H9 (cell line): ENCODE data around the gene PLXNB2. TPM values are rescaled to one million over a fixed set of nuclear protein-coding genes. Genes with fewer than 3 reads are reported as not detected.
A peak's percentile ranks its signal among the peaks of the same experiment; 100 is the strongest.

Experiments used
- DNase-seq: peaks from one replicate; pipeline ENCODE4 v3.0.0-alpha.2; 2017
- H2AFZ ChIP-seq: one replicate; pipeline ENCODE4 v1.6.1; 2013; ENCODE audit warnings: mild to moderate bottlenecking, low read length, control low read depth, moderate library complexity
- H2AK5ac ChIP-seq: 2 replicates; pipeline ENCODE4 v1.6.1; 2013; ENCODE audit warnings: low read length, control low read depth, mixed read lengths; ENCODE audit not compliant: insufficient read length
- H2BK120ac ChIP-seq: one replicate; pipeline ENCODE4 v1.6.1; 2013; ENCODE audit warnings: low read depth, mild to moderate bottlenecking, low read length, control low read depth, inconsistent platforms; ENCODE audit not compliant: poor library complexity, severe bottlenecking
- H2BK12ac ChIP-seq: 2 replicates; pipeline ENCODE4 v1.6.1; 2013; ENCODE audit warnings: low read length, control low read depth, mixed read lengths, low read depth; ENCODE audit not compliant: insufficient read length
- H2BK15ac ChIP-seq: 2 replicates; pipeline ENCODE4 v1.6.1; 2013; ENCODE audit warnings: low read depth, low read length, control low read depth
- H2BK20ac ChIP-seq: one replicate; pipeline ENCODE4 v1.6.1; 2013; ENCODE audit warnings: low read depth, mild to moderate bottlenecking, low read length, control low read depth, inconsistent platforms; ENCODE audit not compliant: poor library complexity, severe bottlenecking
- H2BK5ac ChIP-seq: 2 replicates; pipeline ENCODE4 v1.6.1; 2013; ENCODE audit warnings: low read length, control low read depth, mixed read lengths; ENCODE audit not compliant: insufficient read length
- H3K14ac ChIP-seq: 2 replicates; pipeline ENCODE4 v1.6.1; 2013; ENCODE audit warnings: low read length, control low read depth; ENCODE audit not compliant: insufficient read depth
- H3K18ac ChIP-seq: 2 replicates; pipeline ENCODE4 v1.6.1; 2013; ENCODE audit warnings: low read depth, mild to moderate bottlenecking, mixed read lengths, low read length, control low read depth; ENCODE audit not compliant: insufficient read length
- H3K23ac ChIP-seq: 2 replicates; pipeline ENCODE4 v1.6.1; 2013; ENCODE audit warnings: low read length, control low read depth, mixed read lengths, low read depth; ENCODE audit not compliant: insufficient read length
- H3K23me2 ChIP-seq: 2 replicates; pipeline ENCODE4 v1.6.1; 2013; ENCODE audit warnings: low read depth, mild to moderate bottlenecking, mixed read lengths, low read length, control low read depth; ENCODE audit not compliant: insufficient read length, poor library complexity, severe bottlenecking
- H3K27ac ChIP-seq: 2 replicates; pipeline ENCODE4 v1.5.1; 2013; ENCODE audit warnings: low read length, control low read depth, mixed read lengths, low read depth; ENCODE audit not compliant: insufficient read length
- H3K27me3 ChIP-seq: 2 replicates; pipeline ENCODE4 v1.6.1; 2013; ENCODE audit warnings: low read length, control low read depth, inconsistent platforms; ENCODE audit not compliant: insufficient read depth
- H3K4ac ChIP-seq: 2 replicates; pipeline ENCODE4 v1.6.1; 2013; ENCODE audit warnings: low read depth, mild to moderate bottlenecking, control low read depth, inconsistent platforms, low read length, moderate library complexity
- H3K4me1 ChIP-seq: 2 replicates; pipeline ENCODE4 v1.6.1; 2013; ENCODE audit warnings: low read length, control low read depth, inconsistent platforms; ENCODE audit not compliant: insufficient read depth
- H3K4me2 ChIP-seq: 2 replicates; pipeline ENCODE4 v1.6.1; 2013; ENCODE audit warnings: low read length, control low read depth, mixed read lengths; ENCODE audit not compliant: insufficient read length, insufficient read depth
- H3K56ac ChIP-seq: 2 replicates; pipeline ENCODE4 v1.6.1; 2013; ENCODE audit warnings: low read depth, mild to moderate bottlenecking, mixed read lengths, low read length, control low read depth; ENCODE audit not compliant: insufficient read length
- H3K79me1 ChIP-seq: 2 replicates; pipeline ENCODE4 v1.6.1; 2013; ENCODE audit warnings: low read depth, mild to moderate bottlenecking, moderate library complexity, low read length, control low read depth, inconsistent platforms; ENCODE audit not compliant: insufficient read depth, poor library complexity, severe bottlenecking
- H3K79me2 ChIP-seq: 2 replicates; pipeline ENCODE4 v1.6.1; 2013; ENCODE audit warnings: low read length, control low read depth, inconsistent platforms; ENCODE audit not compliant: insufficient read depth
- H3K9ac ChIP-seq: 2 replicates; pipeline ENCODE4 v1.6.1; 2013; ENCODE audit warnings: low read length, control low read depth, mixed read lengths; ENCODE audit not compliant: insufficient read length; ENCODE audit errors: extremely low read depth
- H3K9me3 ChIP-seq: one replicate; pipeline ENCODE4 v1.6.1; 2013; ENCODE audit warnings: low read depth, low read length, inconsistent platforms; ENCODE audit not compliant: control insufficient read depth
- H3T11ph ChIP-seq: one replicate; pipeline ENCODE4 v1.6.1; 2013; ENCODE audit warnings: mild to moderate bottlenecking, low read length, control low read depth, inconsistent platforms
- H4K20me1 ChIP-seq: one replicate; pipeline ENCODE4 v1.6.1; 2013; ENCODE audit not compliant: control insufficient read depth, insufficient read length, insufficient read depth
- H4K5ac ChIP-seq: 2 replicates; pipeline ENCODE4 v1.6.1; 2013; ENCODE audit warnings: low read depth, mild to moderate bottlenecking, mixed read lengths, low read length, control low read depth; ENCODE audit not compliant: insufficient read length
- H4K8ac ChIP-seq: replicated peaks from 2 replicates; pipeline ENCODE4 v1.6.1; 2013; ENCODE audit warnings: low read length, control low read depth, mixed read lengths, low read depth; ENCODE audit not compliant: insufficient read length
- H4K91ac ChIP-seq: 2 replicates; pipeline ENCODE4 v1.6.1; 2013; ENCODE audit warnings: low read depth, mild to moderate bottlenecking, moderate library complexity, mixed read lengths, low read length, control low read depth; ENCODE audit not compliant: insufficient read length
- H3K27ac Mint-ChIP-seq, 3 experiments: 2 replicates in 2 of 3; 3 replicates in 1 of 3; pipeline ENCODE4 v1.8.0; 2020 to 2021; ENCODE audit warnings: mixed read lengths in 3 of 3, mild to moderate bottlenecking in 1 of 3, moderate library complexity in 1 of 3
- H3K27me3 Mint-ChIP-seq: 2 replicates; pipeline ENCODE4 v1.8.0; 2021; ENCODE audit warnings: low read depth, mild to moderate bottlenecking, moderate library complexity, mixed read lengths
- H3K36me3 Mint-ChIP-seq, 3 experiments: 2 replicates in 2 of 3; 3 replicates in 1 of 3; pipeline ENCODE4 v1.8.0; 2020 to 2021; ENCODE audit warnings: low read depth in 3 of 3, mixed read lengths in 3 of 3; ENCODE audit not compliant: insufficient read depth in 1 of 3
- H3K4me1 Mint-ChIP-seq, 2 experiments: 2 replicates each; pipeline ENCODE4 v1.8.0; 2020; ENCODE audit warnings: mixed read lengths in 2 of 2
- H3K4me3 Mint-ChIP-seq, 2 experiments: 2 replicates in 1 of 2; 3 replicates in 1 of 2; pipeline ENCODE4 v1.8.0; 2020 to 2021; ENCODE audit warnings: mild to moderate bottlenecking in 2 of 2, mixed read lengths in 2 of 2, moderate library complexity in 1 of 2
- H3K9me3 Mint-ChIP-seq, 2 experiments: 2 replicates in 1 of 2; 3 replicates in 1 of 2; pipeline ENCODE4 v1.8.0; 2020; ENCODE audit warnings: mild to moderate bottlenecking in 2 of 2, mixed read lengths in 2 of 2, moderate library complexity in 1 of 2
- CTCF ChIP-seq: fragments of 200-600 bp; sonication (generic); conservative IDR thresholded peaks from 3 replicates; pipeline ENCODE4 v1.8.0; 2021; ENCODE audit warnings: antibody characterized with exemption, mild to moderate bottlenecking
- WGBS: extraction: QIAGEN DNeasy Blood & Tissue Kit; methylation state at CpG from one replicate; pipeline ENCODE4 v1.1.7; 2013; ENCODE audit warnings: missing lambda C conversion rate, low lambda C conversion rate, mixed read lengths; ENCODE audit not compliant: insufficient read length; ENCODE audit errors: extremely low coverage; 5-methylcytosine and 5-hydroxymethylcytosine counted together
- total RNA-seq: library from RNA; stranded (reverse); gene quantifications from 2 replicates; pipeline ENCODE4 v1.2.1, GENCODE V29; 2021

PLXNB2 gene
- total RNA-seq, 1 experiment from 2014 or later: 87.6 TPM

- peaks cover 21% of the 10 kb centered on the region for H3K23me2 ChIP-seq
- no CpG with 5 or more reads among the region's 11 CpGs for WGBS
- no peak overlapping the region for H3K23ac ChIP-seq
- no peak overlapping the region for H2BK15ac ChIP-seq
- H2AK5ac ChIP-seq: no peak overlapping the region
- H3K27me3 ChIP-seq: no peaks in the 10 kb centered on the region
- peaks cover 0 to 14% (median 7%) of the 10 kb centered on the region in 3 experiments; a peak in 3 of 7 replicates for H3K36me3 Mint-ChIP-seq
- no peaks in the 10 kb centered on the region for H3K27me3 Mint-ChIP-seq
- no peaks in the 10 kb centered on the region for H3K4me1 ChIP-seq
- peak overlapping the region; percentile 73 to 85 for H3K4me3 Mint-ChIP-seq
- no peak overlapping the region for H3K27ac ChIP-seq
- no peak overlapping the region for H3K4ac ChIP-seq
- no peak overlapping the region for H3K18ac ChIP-seq
- no peak overlapping the region for H4K91ac ChIP-seq
- no peaks in the 10 kb centered on the region; a peak in 1 of 5 replicates for H3K9me3 Mint-ChIP-seq
- no peak for TF ChIP-seq CTCF
- H4K8ac ChIP-seq: no peak overlapping the region
- no peak overlapping the region for H3T11ph ChIP-seq
- H3K9ac ChIP-seq: no peak overlapping the region
- no peaks in the 10 kb centered on the region for H4K20me1 ChIP-seq
- H3K79me2 ChIP-seq: no peaks in the 10 kb centered on the region
- H3K79me1 ChIP-seq: no peaks in the 10 kb centered on the region
- DNase-seq: no peak
- H2BK120ac ChIP-seq: no peak overlapping the region
- no peak overlapping the region for H2BK12ac ChIP-seq
- H2BK5ac ChIP-seq: no peak overlapping the region
- peaks cover 6 to 17% of the 10 kb centered on the region in 2 experiments for H3K4me1 Mint-ChIP-seq
- H3K4me2 ChIP-seq: peak overlapping the region; percentile 69
- no peak overlapping the region for H3K56ac ChIP-seq
- H3K14ac ChIP-seq: no peak overlapping the region
- no peaks in the 10 kb centered on the region for H3K9me3 ChIP-seq
- H3K27ac Mint-ChIP-seq: 0 out of 7 replicates have a peak overlapping the region, but pooled peaks of 1 of the 3 experiments have one; percentile 25
- no peak overlapping the region for H2AFZ ChIP-seq
- H2BK20ac ChIP-seq: no peak overlapping the region
- H4K5ac ChIP-seq: no peak overlapping the region
These were observed 57.2 kb downstream of the PLXNB2 start for GRCh38 chr22:50250249-50250554.
